ENCODE data around the gene RPL6. TPM values are rescaled to one million over a fixed set of nuclear protein-coding genes. Genes with fewer than 3 reads are reported as not detected.
"Not testable (repeated sequence)": the region's sequence is repeated elsewhere in the genome, so short reads cannot be mapped to it uniquely, and the experiment has no call there.

Gene RPL6
- total RNA-seq, 2 experiments from 2014 or later, result 2,097 to 2,202 TPM

- ChIA-PET POLR2A (no interaction called here), CTCF (interaction anchor here (0.6 kb wide), 1 partner anchor 19 kb away, joined by 3 read pairs; no protein-coding TSS in a partner anchor)
- no peak overlapping the region for H3K4me3 Mint-ChIP-seq
- H3K4me1 Mint-ChIP-seq, result peaks cover 10% of the 10 kb centered on the region
- no peak for ATAC-seq
- no peak overlapping the region for H3K27ac Mint-ChIP-seq
- intact Hi-C loops (cut with DNase I, micrococcal nuclease), result no loop called here
- no peak for DNase-seq
- no peaks in the 10 kb centered on the region for H3K9me3 Mint-ChIP-seq (ENCODE audit: low read depth)
- H3K36me3 Mint-ChIP-seq (ENCODE audit: low read depth), result peaks cover 10% of the 10 kb centered on the region
- H3K27me3 Mint-ChIP-seq, result no peaks in the 10 kb centered on the region
These were observed 30.4 kb upstream of the RPL6 start for GRCh38 chr12:112439769-112440168.

GRCh38 chr12:112438645-112439044, 29.2 kb upstream of the RPL6 start:
- ATAC-seq; POLR2A ChIA-PET; DNase-seq; CTCF ChIA-PET; intact Hi-C loops (cut with DNase I, micrococcal nuclease); H3K27ac Mint-ChIP-seq; H3K27me3 Mint-ChIP-seq; H3K4me3 Mint-ChIP-seq; H3K36me3 Mint-ChIP-seq (ENCODE audit: low read depth); H3K9me3 Mint-ChIP-seq (ENCODE audit: low read depth): not testable (repeated sequence)
- H3K4me1 Mint-ChIP-seq, result peaks cover 12% of the 10 kb centered on the region

- no peak for DNase-seq
- POLR2A ChIA-PET, result no interaction called here
- H3K9me3 Mint-ChIP-seq (ENCODE audit: low read depth), result no peaks in the 10 kb centered on the region
- ATAC-seq, result no peak
- intact Hi-C loops (cut with DNase I, micrococcal nuclease), result loop anchor here in 1 of 2 experiments (5.0 kb wide), 1 partner anchor 64 kb away; no protein-coding TSS in a partner anchor
- CTCF ChIA-PET, result interaction anchor here (0.6 kb wide), 1 partner anchor 45 kb away, joined by 3 read pairs; no protein-coding TSS in a partner anchor
- no peak overlapping the region for H3K4me3 Mint-ChIP-seq
- H3K27ac Mint-ChIP-seq, result no peak overlapping the region
- H3K36me3 Mint-ChIP-seq (ENCODE audit: low read depth), result peaks cover 19% of the 10 kb centered on the region
- H3K27me3 Mint-ChIP-seq, result no peaks in the 10 kb centered on the region
- H3K4me1 Mint-ChIP-seq, result peaks cover 34% of the 10 kb centered on the region
These were observed 24.1 kb upstream of the RPL6 start for GRCh38 chr12:112433551-112433950.

GRCh38 chr12:112431965-112432364, 22.6 kb upstream of the RPL6 start:
- POLR2A ChIA-PET, result interaction anchor here (0.6 kb wide), 2 partner anchors 83 to 519 kb away, joined by 3 to 4 read pairs; no protein-coding TSS in a partner anchor
- Mint-ChIP-seq H3K4me1 (peaks cover 34% of the 10 kb centered on the region), H3K4me3 (no peak overlapping the region), H3K27ac (peak overlapping the region; percentile 81), H3K27me3 (no peaks in the 10 kb centered on the region), H3K9me3 (ENCODE audit: low read depth) (no peaks in the 10 kb centered on the region), H3K36me3 (ENCODE audit: low read depth) (peaks cover 19% of the 10 kb centered on the region)
- intact Hi-C loops (cut with DNase I, micrococcal nuclease), result loop anchor here in 1 of 2 experiments (5.0 kb wide), 1 partner anchor 65 kb away; no protein-coding TSS in a partner anchor
- no peak for DNase-seq
- ATAC-seq, result peak; percentile 42
- CTCF ChIA-PET, result interaction anchor here (1.0 kb wide), 1 partner anchor 12 kb away, joined by 3 read pairs; no protein-coding TSS in a partner anchor

- H3K9me3 Mint-ChIP-seq (ENCODE audit: low read depth), result no peaks in the 10 kb centered on the region
- CTCF ChIA-PET, result interaction anchor here (1.0 kb wide), 1 partner anchor 11 kb away, joined by 3 read pairs; no protein-coding TSS in a partner anchor
- H3K4me1 Mint-ChIP-seq, result peaks cover 35% of the 10 kb centered on the region
- H3K27ac Mint-ChIP-seq, result peak overlapping the region; percentile 81
- DNase-seq (peak; percentile 51), ATAC-seq (peak; percentile 91)
- POLR2A ChIA-PET, result no interaction called here
- no peaks in the 10 kb centered on the region for H3K27me3 Mint-ChIP-seq
- H3K36me3 Mint-ChIP-seq (ENCODE audit: low read depth), result peaks cover 21% of the 10 kb centered on the region
- peak overlapping the region; percentile 1 for H3K4me3 Mint-ChIP-seq
- intact Hi-C loops (cut with DNase I, micrococcal nuclease), result loop anchor here in 1 of 2 experiments (5.0 kb wide), 1 partner anchor 66 kb away; no protein-coding TSS in a partner anchor
These were observed 21.5 kb upstream of the RPL6 start for GRCh38 chr12:112430929-112431328.

GRCh38 chr12:112427760-112428159, 18.4 kb upstream of the RPL6 start:
- no peak overlapping the region for H3K4me3 Mint-ChIP-seq
- peaks cover 30% of the 10 kb centered on the region for H3K36me3 Mint-ChIP-seq (ENCODE audit: low read depth)
- DNase-seq (no peak), ATAC-seq (no peak)
- no peak overlapping the region for H3K27ac Mint-ChIP-seq
- peaks cover 52% of the 10 kb centered on the region for H3K4me1 Mint-ChIP-seq
- H3K9me3 Mint-ChIP-seq (ENCODE audit: low read depth), result no peaks in the 10 kb centered on the region
- CTCF ChIA-PET, result no interaction called here
- no peaks in the 10 kb centered on the region for H3K27me3 Mint-ChIP-seq
- intact Hi-C loops (cut with DNase I, micrococcal nuclease), result no loop called here
- POLR2A ChIA-PET, result no interaction called here

GRCh38 chr12:112425582-112426382, 16.4 kb upstream of the RPL6 start:
- Mint-ChIP-seq H3K36me3 (ENCODE audit: low read depth) (peaks cover 30% of the 10 kb centered on the region), H3K4me1 (peaks cover 57% of the 10 kb centered on the region), H3K9me3 (ENCODE audit: low read depth) (no peaks in the 10 kb centered on the region), H3K27me3 (no peaks in the 10 kb centered on the region), H3K4me3 (no peak overlapping the region), H3K27ac (no peak overlapping the region)
- DNase-seq (no peak), ATAC-seq (peak; percentile 42)
- intact Hi-C loops (cut with DNase I, micrococcal nuclease), result no loop called here
- CTCF ChIA-PET, result interaction anchor here (1.0 kb wide), 1 partner anchor 25 kb away, joined by 4 read pairs; no protein-coding TSS in a partner anchor
- POLR2A ChIA-PET, result no interaction called here

GRCh38 chr12:112424126-112424525, 14.7 kb upstream of the RPL6 start:
- peaks cover 60% of the 10 kb centered on the region for H3K4me1 Mint-ChIP-seq
- intact Hi-C loops (cut with DNase I, micrococcal nuclease), result no loop called here
- H3K4me3 Mint-ChIP-seq, result no peak overlapping the region
- CTCF ChIA-PET, result no interaction called here
- H3K27me3 Mint-ChIP-seq, result no peaks in the 10 kb centered on the region
- DNase-seq (no peak), ATAC-seq (no peak)
- H3K27ac Mint-ChIP-seq, result no peak overlapping the region
- H3K36me3 Mint-ChIP-seq (ENCODE audit: low read depth), result peaks cover 33% of the 10 kb centered on the region
- POLR2A ChIA-PET, result interaction anchor here (0.6 kb wide), 1 partner anchor 20 kb away, joined by 7 read pairs; no protein-coding TSS in a partner anchor
- H3K9me3 Mint-ChIP-seq (ENCODE audit: low read depth), result no peaks in the 10 kb centered on the region

GRCh38 chr12:112422531-112422930, 13.1 kb upstream of the RPL6 start:
- DNase-seq (no peak), ATAC-seq (no peak)
- H3K4me3 Mint-ChIP-seq, result no peak overlapping the region
- H3K4me1 Mint-ChIP-seq, result peaks cover 54% of the 10 kb centered on the region
- CTCF ChIA-PET, result interaction anchor here (1.0 to 1.2 kb wide), 2 partner anchors 12 to 20 kb away, joined by 3 to 4 read pairs; no protein-coding TSS in a partner anchor
- H3K9me3 Mint-ChIP-seq (ENCODE audit: low read depth), result no peaks in the 10 kb centered on the region
- no peaks in the 10 kb centered on the region for H3K27me3 Mint-ChIP-seq
- H3K27ac Mint-ChIP-seq, result peak overlapping the region; percentile 14
- H3K36me3 Mint-ChIP-seq (ENCODE audit: low read depth), result peaks cover 29% of the 10 kb centered on the region
- intact Hi-C loops (cut with DNase I, micrococcal nuclease), result no loop called here
- POLR2A ChIA-PET, result no interaction called here

GRCh38 chr12:112421363-112421762, 12.0 kb upstream of the RPL6 start:
- Mint-ChIP-seq H3K9me3 (ENCODE audit: low read depth) (no peaks in the 10 kb centered on the region), H3K27ac (no peak overlapping the region), H3K27me3 (no peaks in the 10 kb centered on the region), H3K4me1 (peaks cover 57% of the 10 kb centered on the region), H3K36me3 (ENCODE audit: low read depth) (peaks cover 30% of the 10 kb centered on the region), H3K4me3 (peak overlapping the region; percentile 95)
- ATAC-seq, result no peak
- ChIA-PET CTCF (interaction anchor here (1.0 to 1.3 kb wide), 3 partner anchors 11 to 34 kb away, joined by 3 to 4 read pairs (median 4); no protein-coding TSS in a partner anchor), POLR2A (no interaction called here)
- no peak for DNase-seq
- intact Hi-C loops (cut with DNase I, micrococcal nuclease), result no loop called here

- H3K4me1 Mint-ChIP-seq, result peaks cover 53% of the 10 kb centered on the region
- H3K4me3 Mint-ChIP-seq, result peak overlapping the region; percentile 95
- H3K36me3 Mint-ChIP-seq (ENCODE audit: low read depth), result peaks cover 30% of the 10 kb centered on the region
- CTCF ChIA-PET, result interaction anchor here (1.2 to 1.3 kb wide), 2 partner anchors 11 to 33 kb away, joined by 3 to 4 read pairs; no protein-coding TSS in a partner anchor
- DNase-seq (no peak), ATAC-seq (no peak)
- POLR2A ChIA-PET, result no interaction called here
- intact Hi-C loops (cut with DNase I, micrococcal nuclease), result no loop called here
- H3K27me3 Mint-ChIP-seq, result no peaks in the 10 kb centered on the region
- no peaks in the 10 kb centered on the region for H3K9me3 Mint-ChIP-seq (ENCODE audit: low read depth)
- H3K27ac Mint-ChIP-seq, result peak overlapping the region; percentile 67
These were observed 11.3 kb upstream of the RPL6 start for GRCh38 chr12:112420740-112421139.

All from activated CD4-positive, alpha-beta T cell treated with anti-CD3 and anti-CD28 coated beads for 36 hours (primary cell).